ENCODE results near the gene GAPDH.

Gene GAPDH

GRCh38 chr12:6508087-6508486, 26.2 kb upstream of the GAPDH start:
- no peak overlapping the region for H3K4me3 ChIP-seq (ENCODE audit: low read depth, low read length)
- no peak for DNase-seq (ENCODE audit: low read depth)
- TF ChIP-seq, protein P1, sequence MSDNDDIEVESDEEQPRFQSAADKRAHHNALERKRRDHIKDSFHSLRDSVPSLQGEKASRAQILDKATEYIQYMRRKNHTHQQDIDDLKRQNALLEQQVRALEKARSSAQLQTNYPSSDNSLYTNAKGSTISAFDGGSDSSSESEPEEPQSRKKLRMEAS (IDR thresholded peaks at IDR 0.05; ENCODE audit: low read depth, low read length): no peak
- no peak for TF ChIP-seq CTCF (IDR thresholded peaks at IDR 0.05; ENCODE audit: low read depth, low read length)
- TF ChIP-seq MYC (IDR thresholded peaks at IDR 0.05; ENCODE audit: low read depth, low read length): no peak
- no peak for TF ChIP-seq POLR2A (IDR thresholded peaks at IDR 0.05; ENCODE audit: extremely low read depth, insufficient read length)

DNA sequence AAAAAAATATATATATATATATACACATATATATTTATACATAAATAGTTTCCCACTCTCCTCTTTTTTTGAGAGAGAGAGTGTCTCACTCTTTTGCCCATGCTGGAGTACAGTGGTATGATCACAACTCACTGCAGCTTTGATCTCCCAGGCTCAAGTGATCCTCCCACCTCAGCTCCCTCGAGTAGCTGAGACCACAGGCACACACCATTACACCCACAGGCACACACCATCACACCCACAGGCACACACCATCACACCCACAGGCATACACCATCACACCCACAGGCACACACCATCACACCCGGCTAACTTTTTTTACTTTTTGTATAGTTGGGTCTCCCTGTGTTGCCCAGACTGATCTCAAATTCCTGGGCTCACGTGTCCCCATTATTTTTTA, 14.1 kb upstream of the GAPDH start:
- TF ChIP-seq, protein P1 (IDR thresholded peaks at IDR 0.05; ENCODE audit: low read depth, low read length): no peak
- H3K4me3 ChIP-seq (ENCODE audit: low read depth, low read length): no peak overlapping the region
- no peak for DNase-seq (ENCODE audit: low read depth)

DNA sequence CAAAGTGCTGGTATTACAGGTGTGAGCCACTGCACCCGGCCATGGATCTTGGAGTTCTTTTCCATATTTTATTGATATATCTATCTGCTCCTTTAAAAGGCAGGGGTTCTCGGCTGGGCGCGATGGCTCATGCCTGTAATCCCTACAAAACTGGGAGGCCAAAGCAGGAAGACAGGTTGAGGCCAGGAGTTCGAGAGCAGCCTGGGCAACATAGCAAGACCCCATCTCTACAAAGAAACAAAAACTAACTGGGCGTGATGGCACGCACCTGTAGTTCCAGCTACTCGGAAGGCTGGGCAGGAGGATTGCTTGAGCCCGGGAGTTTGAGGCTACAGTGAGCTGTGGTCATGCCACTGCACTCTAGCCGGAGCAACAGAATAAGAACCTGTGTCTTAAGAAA, 12.1 kb upstream of the GAPDH start:
- DNase-seq (ENCODE audit: low read depth): no peak
- TF ChIP-seq MYC (IDR thresholded peaks at IDR 0.05; ENCODE audit: low read depth, low read length) (no peak), CTCF (IDR thresholded peaks at IDR 0.05; ENCODE audit: low read depth, low read length) (no peak), POLR2A (IDR thresholded peaks at IDR 0.05; ENCODE audit: extremely low read depth, insufficient read length) (no peak)
- TF ChIP-seq, protein P1 (IDR thresholded peaks at IDR 0.05; ENCODE audit: low read depth, low read length): no peak
- H3K4me3 ChIP-seq (ENCODE audit: low read depth, low read length): no peak overlapping the region

- no peak for DNase-seq (ENCODE audit: low read depth)
- no peak for TF ChIP-seq CTCF (IDR thresholded peaks at IDR 0.05; ENCODE audit: low read depth, low read length)
- TF ChIP-seq, protein P1 (IDR thresholded peaks at IDR 0.05; ENCODE audit: low read depth, low read length): no peak
- no peak overlapping the region for H3K4me3 ChIP-seq (ENCODE audit: low read depth, low read length)
Measured at GRCh38 chr12:6523708-6524107, 10.6 kb upstream of the GAPDH start.

DNA sequence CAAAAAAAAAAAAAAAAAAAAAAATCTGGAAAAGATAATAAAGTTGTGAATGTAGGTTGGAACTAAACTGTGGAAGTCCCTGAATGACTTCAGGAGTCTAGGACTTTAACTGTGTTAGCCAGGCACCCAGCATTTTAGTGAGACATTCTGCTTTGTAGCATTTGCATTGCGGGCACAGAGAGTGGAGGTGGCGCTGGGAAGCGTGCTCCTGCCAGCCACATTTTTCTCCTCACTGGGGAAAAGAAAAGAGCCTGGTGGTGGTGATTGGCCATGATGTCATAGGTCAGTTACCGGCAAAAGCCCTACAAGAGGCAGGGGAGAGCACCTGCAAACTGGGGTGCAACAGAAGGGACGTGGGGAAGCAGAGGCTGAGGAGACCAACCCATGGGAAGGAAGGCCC, 9.7 kb upstream of the GAPDH start:
- DNase-seq (ENCODE audit: low read depth): no peak
- TF ChIP-seq, protein P1 (IDR thresholded peaks at IDR 0.05; ENCODE audit: low read depth, low read length): no peak
- no peak for TF ChIP-seq MYC (IDR thresholded peaks at IDR 0.05; ENCODE audit: low read depth, low read length)
- TF ChIP-seq CTCF (IDR thresholded peaks at IDR 0.05; ENCODE audit: low read depth, low read length): no peak
- no peak for TF ChIP-seq POLR2A (IDR thresholded peaks at IDR 0.05; ENCODE audit: extremely low read depth, insufficient read length)

DNA sequence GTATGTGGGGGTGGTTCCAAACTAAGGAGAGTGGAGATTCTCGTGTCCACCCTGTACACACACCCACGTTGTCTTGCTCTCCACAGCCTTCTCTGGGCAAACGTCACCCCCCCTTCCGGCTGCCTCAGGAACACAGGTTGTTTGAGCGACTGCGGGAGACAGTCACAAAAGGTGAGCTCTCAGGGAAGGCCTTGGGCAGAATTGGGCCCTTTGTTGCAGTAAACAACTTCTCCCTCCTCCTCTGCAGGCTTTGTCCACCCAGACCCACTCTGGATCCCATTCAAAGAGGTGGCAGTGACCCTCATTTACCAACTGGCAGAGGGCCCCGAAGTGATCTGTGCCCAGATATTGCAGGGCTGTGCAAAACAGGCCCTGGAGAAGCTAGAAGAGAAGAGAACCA, 8.1 kb upstream of the GAPDH start:
- TF ChIP-seq CTCF (IDR thresholded peaks at IDR 0.05; ENCODE audit: low read depth, low read length) (no peak), MYC (IDR thresholded peaks at IDR 0.05; ENCODE audit: low read depth, low read length) (no peak), POLR2A (IDR thresholded peaks at IDR 0.05; ENCODE audit: extremely low read depth, insufficient read length) (no peak)
- TF ChIP-seq, protein P1 (IDR thresholded peaks at IDR 0.05; ENCODE audit: low read depth, low read length): no peak
- no peak overlapping the region for H3K4me3 ChIP-seq (ENCODE audit: low read depth, low read length)

More for the DNA sequence above, 9.7 kb upstream of the GAPDH start:
- no peak overlapping the region for H3K4me3 ChIP-seq (ENCODE audit: low read depth, low read length)

More for the DNA sequence above, 8.1 kb upstream of the GAPDH start:
- no peak for DNase-seq (ENCODE audit: low read depth)

Measured in NB4 (cell line).